ENCODE measurements around the gene CSNK2B.

The CSNK2B gene

GRCh38 chr6:31676904-31677303 lies 11.0 kb downstream of the CSNK2B start:
- DNase-seq (ENCODE audit: low spot score) = no peak
- CTCF ChIA-PET = no interaction called here
- TF ChIP-seq CTCF (conservative IDR thresholded peaks at IDR 0.05; ENCODE audit: low read depth) = no peak
- no peak overlapping the region for H3K27ac ChIP-seq
- POLR2A ChIA-PET (ENCODE audit: low non-redundant PET) = no interaction called here

GRCh38 chr6:31677955-31678354 lies 12.1 kb downstream of the CSNK2B start:
- no peak for DNase-seq (ENCODE audit: low spot score)
- POLR2A ChIA-PET (ENCODE audit: low non-redundant PET) = no interaction called here
- TF ChIP-seq CTCF (conservative IDR thresholded peaks at IDR 0.05; ENCODE audit: low read depth) = no peak
- CTCF ChIA-PET = no interaction called here
- H3K27ac ChIP-seq = no peak overlapping the region

GRCh38 chr6:31680226-31681134 lies 14.6 kb downstream of the CSNK2B start, which contains the start of gene LY6G5C:
Gene LY6G5C (minus strand): TSS chr6:31681067. CDS start chr6:31680373, 694 bp downstream.
- peak within 1 kb of the TSS; percentile 82 for H3K27ac ChIP-seq
- CTCF ChIA-PET = interaction anchor here (0.6 to 1.4 kb wide), 11 partner anchors 9 to 243 kb away, joined by 3 to 8 read pairs (median 4); no protein-coding TSS in a partner anchor

GRCh38 chr6:31681135-31681671 lies 15.3 kb downstream of the CSNK2B start:
- TF ChIP-seq CTCF (conservative IDR thresholded peaks at IDR 0.05; ENCODE audit: low read depth) = no peak
- peak; percentile 43 for DNase-seq (ENCODE audit: low spot score)
- ChIA-PET CTCF (interaction anchor here (0.6 to 1.4 kb wide), 9 partner anchors 10 to 243 kb away, joined by 3 to 8 read pairs (median 4); no protein-coding TSS in a partner anchor), POLR2A (ENCODE audit: low non-redundant PET) (interaction anchor here (0.7 kb wide), 1 partner anchor 179 kb away, joined by 3 read pairs; no protein-coding TSS in a partner anchor)
- peak overlapping the region; percentile 82 for H3K27ac ChIP-seq

More at GRCh38 chr6:31680226-31681134, 14.6 kb downstream of the CSNK2B start, which contains the start of gene LY6G5C:
- TF ChIP-seq CTCF (conservative IDR thresholded peaks at IDR 0.05; ENCODE audit: low read depth) = peak; percentile 72
- DNase-seq (ENCODE audit: low spot score) = peak; percentile 84
- POLR2A ChIA-PET (ENCODE audit: low non-redundant PET) = interaction anchor here (0.7 kb wide), 1 partner anchor 180 kb away, joined by 3 read pairs; no protein-coding TSS in a partner anchor

- ChIA-PET CTCF (no interaction called here), POLR2A (ENCODE audit: low non-redundant PET) (no interaction called here)
- TF ChIP-seq CTCF (conservative IDR thresholded peaks at IDR 0.05; ENCODE audit: low read depth) = no peak
- DNase-seq (ENCODE audit: low spot score) = no peak
- peak overlapping the region; percentile 36 for H3K27ac ChIP-seq
Measured at GRCh38 chr6:31683591-31683990, 17.7 kb downstream of the CSNK2B start.

- ChIA-PET CTCF (no interaction called here), POLR2A (ENCODE audit: low non-redundant PET) (no interaction called here)
- TF ChIP-seq CTCF (conservative IDR thresholded peaks at IDR 0.05; ENCODE audit: low read depth) = no peak
Measured at GRCh38 chr6:31686483-31686882, 20.6 kb downstream of the CSNK2B start.

More at GRCh38 chr6:31686483-31686882, 20.6 kb downstream of the CSNK2B start:
- no peak for DNase-seq (ENCODE audit: low spot score)
- H3K27ac ChIP-seq = peak overlapping the region; percentile 20; the same call in 1 of the 2 replicates
